ENCODE data around the gene NSMF.
A peak's percentile ranks its signal among the peaks of the same experiment; 100 is the strongest.

NSMF gene

DNA sequence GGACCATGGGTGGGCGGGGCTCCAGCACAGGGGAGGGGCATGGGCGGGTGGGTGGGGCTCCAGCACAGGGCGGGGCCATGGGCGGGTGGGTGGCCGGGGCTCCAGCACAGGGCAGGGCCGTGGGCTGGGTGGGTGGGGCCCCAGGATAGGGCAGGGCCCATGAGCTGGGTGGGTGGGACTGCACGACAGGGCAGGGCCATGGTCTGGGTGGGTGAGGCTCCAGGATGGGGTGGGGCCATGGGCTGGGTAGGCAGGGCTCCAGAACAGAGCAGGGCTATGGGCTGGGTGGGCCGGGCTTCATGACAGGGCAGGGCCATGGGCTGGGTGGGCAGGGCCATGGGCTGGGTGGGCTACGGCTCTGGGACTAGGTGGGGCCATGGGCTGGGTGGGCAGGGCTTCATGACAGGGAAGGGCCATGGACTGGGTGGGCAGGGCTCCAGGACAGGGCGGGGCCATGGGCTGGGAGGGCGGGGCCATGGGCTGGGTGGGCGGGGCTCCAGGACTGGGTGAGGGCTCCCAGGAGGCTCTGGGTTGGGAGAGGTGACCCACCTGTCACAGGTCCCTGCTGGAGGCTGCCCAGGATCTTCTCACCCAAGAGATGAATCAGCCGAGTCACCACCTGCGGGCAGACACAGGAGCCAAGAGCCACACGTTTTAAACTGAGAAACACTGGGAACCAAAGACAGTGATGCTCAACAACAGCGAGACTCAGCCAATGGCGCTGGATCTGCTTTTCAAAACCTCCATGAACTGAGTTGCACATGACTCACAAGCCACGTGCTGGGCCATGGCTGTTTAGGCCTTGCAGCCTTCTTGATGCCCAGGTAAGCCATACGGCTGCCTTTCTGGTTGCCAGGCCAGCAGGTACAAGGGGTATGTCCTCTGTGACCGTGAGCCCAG lies 33.6 kb upstream of the NSMF start:
- peak in 1 of 58 donors; percentile 38 for DNase-seq

DNA sequence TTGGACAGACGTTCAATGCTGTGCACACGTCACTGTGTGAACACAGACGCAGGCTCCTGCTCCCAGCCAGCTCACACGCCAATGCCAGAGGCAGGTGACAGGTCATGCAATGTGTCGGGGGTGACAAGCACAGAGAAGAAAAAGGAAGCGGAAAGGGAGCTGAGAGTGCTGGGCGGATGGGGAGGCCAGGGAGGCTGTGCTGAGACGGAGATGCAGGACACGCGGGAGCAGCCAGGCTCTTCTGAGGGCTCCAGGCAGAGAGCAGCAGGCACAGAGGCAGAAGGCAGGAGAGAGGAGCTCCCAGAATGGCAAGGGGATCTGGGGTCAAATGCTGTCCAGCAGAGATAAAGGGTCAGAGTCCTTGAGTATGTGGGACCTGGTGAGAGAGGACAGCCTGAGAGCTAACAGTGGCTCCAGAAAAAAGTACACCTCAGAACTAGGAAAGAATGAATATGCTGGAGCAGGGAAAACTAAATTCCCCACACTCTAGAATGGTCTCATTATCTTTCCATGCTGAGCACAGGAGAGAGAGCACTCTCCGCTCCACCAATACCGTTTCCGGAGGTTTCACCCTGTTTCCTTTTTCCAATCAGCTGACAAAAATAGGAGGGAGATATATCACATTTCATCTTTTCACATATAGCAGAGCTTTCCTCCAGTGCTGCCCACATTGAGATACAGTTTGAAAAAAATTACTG lies 32.8 kb upstream of the NSMF start:
- no peak for DNase-seq

DNA sequence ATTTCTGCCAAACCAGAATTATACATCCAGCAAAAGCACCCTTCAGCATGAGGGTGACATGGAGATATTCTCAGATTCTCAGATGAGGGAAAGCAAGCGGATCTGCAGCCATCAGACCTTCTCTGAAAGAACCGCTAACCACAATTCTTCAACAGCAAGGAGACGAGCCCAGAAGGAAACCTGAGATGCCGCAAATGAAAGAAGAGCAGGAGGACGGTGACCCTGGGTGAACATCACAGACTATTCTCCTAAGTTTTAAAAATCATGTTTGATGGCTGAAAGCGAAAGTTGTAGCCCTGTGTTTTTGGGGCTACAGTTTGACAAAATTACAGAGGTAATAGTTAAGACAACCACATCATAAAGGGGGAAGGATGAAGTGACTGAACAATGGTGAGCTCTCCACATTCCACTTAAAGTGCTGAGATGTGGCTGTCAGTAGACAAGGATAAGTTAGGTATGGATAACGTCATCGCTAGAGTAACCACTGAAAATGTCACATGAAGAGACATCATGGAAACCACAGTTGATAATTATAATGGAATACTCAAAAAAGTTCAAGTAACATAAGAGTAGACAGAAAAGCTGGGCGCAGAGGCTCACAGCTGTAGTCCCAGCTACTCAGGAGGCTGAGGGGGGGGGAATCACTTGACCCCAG lies 31.5 kb upstream of the NSMF start:
- DNase-seq, result no peak

DNA sequence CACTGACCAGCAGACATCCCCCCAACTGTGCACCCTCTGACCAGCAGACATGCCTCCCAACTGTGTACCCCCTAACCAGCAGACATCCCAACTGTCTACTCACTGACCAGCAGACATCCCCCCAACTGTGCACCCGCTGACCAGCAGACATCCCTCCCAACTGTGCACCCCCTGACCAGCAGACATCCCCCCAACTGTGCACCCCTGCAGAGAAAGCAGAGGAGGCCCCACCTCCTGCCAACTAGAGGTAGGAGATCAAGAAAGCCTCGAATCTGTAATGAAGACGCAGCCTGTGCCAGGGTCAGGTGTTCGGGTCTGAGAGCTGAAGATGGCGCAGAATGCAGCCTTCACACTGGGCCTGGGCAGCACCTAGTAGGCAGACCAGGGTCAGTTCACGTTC lies 29.8 kb upstream of the NSMF start:
- DNase-seq, result no peak

DNA sequence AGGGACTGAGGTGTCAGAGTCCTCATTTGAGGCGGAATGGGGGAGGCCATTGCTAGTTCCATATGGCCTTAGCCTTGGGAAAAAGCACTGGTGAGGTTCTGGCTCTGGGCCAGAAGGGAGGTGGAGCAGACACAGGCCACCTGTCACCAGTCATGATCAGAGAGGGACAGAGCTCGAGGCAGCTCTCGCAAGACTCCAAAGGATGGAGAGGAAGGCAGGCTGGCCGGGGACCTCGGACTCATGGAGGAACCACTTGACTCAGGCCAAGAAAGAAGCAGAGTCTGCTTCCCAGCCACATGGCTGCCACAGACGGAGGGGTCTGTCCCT lies 29.2 kb upstream of the NSMF start:
- no peak for DNase-seq

DNA sequence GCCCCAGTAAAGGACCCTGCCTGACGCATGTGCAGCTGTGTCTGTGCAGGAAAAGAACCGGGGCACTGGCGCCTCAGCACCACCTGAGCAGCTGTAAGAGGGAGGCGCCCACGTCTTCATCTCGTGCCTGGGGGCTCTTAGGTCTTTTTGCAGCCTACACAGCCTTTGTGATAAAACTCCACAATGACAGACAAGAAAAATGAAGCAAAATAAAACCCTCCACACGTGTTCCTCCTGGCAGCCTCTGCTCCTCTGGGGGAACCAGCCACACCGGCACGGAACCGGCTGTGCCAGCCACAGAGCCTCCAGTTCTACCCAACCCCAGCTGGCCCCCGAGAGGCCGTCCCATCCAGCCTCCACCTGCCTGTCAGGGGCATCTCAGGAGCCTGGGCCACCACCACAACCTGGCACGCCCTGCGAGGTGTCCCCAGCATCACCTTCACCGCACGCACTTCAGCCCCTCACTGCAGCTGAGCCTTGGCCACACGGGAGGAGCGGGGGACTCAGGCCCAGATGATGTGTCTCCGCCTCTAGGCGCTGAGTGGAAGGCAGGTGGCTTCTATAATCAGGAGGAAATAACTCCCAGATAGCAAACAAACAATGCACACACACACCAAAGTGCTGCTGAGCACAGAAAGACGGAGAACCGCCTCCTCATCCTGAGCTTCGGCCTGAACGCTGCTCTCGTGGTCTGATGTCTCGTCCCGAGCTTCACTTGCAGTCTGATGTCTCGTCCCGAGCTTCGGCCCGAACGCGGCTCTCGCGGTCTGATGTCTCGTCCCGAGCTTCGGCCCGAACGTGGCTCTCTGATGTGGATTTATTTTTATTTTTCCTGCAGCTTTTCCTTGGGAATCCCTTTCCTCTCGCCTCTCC lies 28.6 kb upstream of the NSMF start:
- no peak for DNase-seq

DNA sequence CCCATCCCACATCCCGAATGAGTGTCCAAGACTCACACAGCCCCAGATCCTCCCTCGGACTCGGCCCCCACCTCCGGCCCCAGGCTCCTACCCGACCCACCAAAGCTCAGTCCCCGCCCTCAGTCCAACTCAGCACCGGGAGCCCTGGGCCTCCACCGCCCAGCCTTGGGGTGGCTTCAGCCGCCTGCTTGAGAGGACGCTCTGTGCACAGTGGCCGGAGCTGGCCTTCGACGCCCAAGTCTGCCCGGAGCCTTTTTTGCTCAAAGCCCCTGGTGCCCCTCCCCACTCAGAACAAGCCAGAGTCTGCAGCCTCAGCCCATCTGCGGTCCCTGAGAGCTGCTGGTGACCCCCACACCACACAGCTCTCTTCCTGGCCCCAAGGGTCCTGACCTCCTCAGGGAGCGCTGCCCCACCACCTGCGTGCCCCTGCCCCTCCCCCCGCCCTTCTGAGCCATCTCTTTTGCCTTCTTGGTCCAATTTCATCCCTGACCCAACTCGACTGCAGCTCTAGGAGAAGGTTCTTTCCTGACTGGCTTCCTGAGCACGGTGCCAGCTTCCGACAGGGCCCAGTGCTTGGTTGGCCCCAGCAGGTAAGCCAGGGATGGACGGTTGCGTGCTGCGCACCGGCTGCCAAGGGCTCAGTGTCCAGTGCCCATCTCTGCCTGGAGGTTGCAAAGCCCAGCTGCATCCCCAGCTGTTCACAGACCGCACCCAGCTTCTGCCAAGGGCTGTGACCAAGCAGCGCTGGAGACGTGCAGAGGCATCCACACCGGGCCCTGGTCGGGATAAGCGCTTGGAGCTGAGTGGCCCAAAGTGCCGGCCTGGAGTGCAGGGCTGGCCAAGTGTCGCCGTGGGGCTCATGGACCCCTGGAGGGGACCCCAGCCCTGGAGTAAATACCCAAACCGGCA lies 27.7 kb upstream of the NSMF start:
- no peak for DNase-seq

DNA sequence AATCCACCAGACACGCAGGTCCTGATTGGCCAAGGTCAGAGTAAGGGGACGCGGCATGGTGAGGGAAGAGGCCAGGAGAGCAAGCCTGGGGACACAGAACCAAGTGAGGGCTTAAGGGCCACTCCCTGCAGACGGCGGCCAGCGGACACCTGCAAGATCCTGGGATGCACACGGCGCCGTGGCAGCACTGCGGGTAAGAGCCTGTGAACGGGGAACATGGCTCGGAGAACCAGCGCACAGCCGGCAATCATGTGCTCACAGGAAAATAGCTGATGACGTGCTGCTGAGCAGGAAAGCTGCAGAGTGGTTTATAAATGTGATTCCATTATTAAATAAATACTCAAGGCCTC lies 27.0 kb upstream of the NSMF start:
- no peak for DNase-seq

DNA sequence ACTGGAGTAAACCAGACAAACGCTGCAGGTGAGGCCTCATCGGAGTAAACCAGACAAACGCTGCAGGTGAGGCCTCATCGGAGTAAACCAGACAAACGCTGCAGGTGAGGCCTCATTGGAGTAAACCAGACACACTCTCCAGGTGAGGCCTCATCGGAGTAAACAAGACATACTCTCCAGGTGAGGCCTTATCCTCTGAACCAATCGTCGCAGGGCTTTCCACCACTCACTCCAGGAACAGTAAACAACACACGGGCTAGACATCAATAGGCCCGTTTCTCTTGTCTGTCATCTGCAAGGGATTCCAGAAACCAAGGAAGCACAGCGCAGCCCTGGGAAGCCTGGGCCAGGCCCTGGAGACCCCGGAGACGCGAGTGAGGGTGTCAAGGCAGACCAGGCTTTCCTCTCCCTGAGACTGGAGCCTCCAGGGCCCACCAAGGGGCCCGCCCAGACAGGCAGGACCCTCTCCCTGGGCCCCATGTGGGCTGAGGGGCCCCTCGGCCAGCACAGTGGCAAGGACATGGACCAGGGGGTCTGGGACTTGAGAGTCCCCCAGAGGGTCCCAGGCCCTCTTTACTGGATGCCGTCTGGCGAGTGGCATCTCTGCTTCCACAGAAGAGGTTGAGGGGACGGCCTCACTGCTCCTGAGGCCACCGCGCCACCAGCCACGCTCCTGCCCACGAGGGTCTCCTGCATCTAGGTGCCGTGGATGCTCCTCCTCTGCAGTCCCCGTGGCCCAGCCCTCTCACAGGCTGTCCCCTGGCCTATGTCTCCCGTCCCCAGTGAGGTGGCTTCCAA lies 26.4 kb upstream of the NSMF start:
- no peak for DNase-seq

DNA sequence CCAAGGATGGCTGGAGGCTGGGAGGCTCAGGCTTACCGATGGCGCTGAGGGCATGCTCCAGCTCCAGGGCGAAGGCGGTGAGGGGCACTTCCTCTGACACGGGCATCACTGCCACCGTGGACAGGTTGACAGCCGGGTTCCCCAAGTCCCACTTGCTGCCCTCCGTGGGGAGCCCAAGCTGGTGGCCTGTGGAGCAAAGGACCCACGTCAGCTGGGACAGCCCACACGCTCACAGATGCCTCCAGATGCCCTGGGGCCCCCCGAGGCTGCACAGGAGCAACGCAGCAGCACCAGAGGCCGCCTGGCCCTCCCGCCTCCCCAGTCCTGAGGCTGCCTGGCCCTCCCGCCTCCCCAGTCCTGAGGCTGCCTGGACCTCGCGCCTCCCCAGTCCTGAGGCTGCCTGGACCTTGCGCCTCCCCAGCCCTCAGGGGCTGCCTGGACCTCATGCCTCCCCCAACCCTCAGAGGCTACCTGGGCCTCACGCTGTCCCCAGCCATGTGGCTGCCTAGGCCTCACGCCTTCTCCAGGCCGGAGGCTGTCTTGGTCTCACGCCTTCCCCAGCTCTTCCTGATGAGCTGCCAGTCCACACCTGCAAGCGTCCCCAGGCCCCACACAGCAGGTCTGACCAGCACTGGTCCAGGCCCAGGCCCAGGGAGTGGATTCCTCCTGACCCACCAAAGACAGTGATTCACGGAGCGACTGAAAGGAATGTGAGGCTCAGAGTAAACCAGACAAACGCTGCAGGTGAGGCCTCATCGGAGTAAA lies 25.6 kb upstream of the NSMF start:
- no peak for DNase-seq

DNA sequence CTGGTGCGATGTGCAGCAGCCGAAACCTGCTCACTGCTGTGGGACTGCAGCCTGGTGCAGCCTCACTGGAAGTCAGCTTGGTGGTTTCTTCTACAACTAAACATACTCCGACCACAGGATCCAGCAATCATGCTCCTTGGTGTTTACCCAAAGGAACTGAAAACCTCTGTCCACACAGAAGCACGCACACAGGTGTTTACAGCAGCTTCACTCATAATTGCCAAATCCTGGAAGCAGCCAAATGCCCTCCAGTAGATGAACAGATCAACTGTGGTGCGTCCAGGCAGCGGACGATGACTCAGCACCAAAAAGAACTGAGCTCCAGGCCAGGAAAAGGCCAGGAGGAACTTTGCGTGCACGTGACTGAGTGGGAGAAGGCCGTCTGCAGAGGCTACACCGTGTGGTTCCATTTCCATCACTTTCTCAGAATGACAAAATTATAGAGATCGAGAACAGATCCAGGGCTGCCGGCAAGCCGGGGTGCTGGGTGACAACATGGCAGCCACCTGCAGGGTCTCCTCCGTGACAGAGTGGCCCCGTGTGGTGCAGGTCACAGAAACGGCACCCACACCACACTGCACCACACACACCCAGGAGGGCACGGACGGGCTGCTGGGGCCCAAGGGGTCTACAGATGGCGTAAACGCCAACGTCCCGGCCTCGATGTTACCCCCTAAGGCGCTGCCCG lies 23.1 kb upstream of the NSMF start:
- DNase-seq, result peak in 8 of 58 donors; percentile 15 to 61 (median 26)

DNA sequence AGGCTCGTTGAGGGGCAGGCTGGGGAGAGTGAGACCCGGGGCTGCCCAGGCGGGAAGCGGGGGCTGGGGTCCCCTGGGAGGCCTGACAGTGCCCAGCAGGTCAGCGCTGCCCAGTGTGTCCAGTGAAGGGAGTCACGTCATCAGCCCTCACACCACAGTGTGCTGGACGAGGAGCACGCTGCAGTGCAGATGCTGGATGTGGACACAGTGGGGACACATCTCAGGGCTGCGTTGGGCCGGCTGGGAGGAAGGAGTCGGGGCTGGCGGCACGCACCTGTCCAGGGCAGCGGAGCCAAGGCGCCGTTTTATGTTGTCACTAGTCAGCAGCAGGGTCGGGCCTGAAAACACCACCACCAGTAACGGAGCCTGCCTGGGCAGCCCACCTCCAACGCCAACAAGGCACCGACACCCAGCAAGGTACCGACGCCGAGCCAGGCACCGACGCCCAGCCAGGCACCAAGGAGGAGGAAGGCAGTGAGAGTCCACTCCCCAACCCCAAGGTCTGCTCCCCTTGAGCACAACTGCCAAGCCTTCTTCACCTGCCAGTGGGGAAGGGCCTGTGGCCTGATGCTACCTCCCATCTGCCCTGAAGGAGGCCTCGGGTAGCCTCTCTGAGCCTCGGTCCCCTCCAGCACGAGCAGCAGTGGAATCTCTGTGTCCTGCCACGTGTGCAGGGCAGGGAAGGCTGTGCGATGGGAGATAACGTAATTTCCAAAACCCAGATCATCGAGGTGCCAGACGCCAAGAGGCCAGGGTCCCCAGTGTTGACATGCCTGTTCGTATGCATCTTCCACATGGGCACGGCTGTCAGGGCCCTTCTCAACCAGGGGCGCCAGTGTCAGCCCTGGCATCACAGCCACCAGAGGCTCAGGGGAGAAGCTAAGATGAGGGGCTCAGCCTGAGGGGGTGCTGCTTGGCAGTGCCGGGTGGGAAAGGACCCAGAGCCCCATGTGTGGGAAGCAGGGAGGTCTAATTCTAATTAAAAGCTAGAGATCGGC lies 21.9 kb upstream of the NSMF start:
- no peak for DNase-seq

DNA sequence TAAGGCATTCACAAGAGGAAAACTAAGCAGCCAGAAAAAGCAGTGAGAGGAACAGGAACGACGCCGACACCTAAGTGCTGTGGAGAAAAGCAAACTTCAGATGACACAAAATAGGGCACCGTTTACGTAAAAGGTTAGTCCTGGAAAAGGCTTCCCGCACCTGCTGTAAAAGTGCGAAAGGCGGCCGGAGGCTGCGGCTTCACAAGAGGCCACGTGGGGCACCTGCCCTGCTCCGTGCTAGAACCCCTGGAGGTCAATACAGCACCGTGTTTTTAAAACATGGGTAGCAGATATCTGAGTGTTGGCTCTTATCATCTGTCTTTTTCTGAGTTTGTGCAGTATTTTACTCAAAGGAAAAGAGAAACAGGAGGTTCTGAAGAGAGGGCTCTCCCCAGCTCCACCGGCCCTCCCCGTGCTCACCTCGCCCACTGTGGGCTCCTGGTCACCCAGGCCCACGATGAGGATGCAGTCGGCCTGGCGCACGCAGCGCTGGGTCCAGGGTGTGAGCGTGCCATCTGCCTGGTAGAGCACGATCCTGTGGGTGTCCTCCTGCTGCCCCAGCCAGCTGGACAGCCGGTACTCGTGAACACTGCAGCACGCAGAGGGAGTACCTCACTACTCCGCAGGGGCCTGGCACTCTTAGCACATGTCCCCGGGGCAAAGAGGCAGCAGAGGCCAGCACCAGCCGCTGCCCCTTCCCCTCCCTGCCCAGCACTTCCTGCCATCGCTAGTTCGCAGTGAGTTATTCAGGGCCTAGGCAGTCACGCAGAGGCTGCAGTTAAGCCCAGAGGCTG lies 21.0 kb upstream of the NSMF start:
- DNase-seq, result no peak

DNA sequence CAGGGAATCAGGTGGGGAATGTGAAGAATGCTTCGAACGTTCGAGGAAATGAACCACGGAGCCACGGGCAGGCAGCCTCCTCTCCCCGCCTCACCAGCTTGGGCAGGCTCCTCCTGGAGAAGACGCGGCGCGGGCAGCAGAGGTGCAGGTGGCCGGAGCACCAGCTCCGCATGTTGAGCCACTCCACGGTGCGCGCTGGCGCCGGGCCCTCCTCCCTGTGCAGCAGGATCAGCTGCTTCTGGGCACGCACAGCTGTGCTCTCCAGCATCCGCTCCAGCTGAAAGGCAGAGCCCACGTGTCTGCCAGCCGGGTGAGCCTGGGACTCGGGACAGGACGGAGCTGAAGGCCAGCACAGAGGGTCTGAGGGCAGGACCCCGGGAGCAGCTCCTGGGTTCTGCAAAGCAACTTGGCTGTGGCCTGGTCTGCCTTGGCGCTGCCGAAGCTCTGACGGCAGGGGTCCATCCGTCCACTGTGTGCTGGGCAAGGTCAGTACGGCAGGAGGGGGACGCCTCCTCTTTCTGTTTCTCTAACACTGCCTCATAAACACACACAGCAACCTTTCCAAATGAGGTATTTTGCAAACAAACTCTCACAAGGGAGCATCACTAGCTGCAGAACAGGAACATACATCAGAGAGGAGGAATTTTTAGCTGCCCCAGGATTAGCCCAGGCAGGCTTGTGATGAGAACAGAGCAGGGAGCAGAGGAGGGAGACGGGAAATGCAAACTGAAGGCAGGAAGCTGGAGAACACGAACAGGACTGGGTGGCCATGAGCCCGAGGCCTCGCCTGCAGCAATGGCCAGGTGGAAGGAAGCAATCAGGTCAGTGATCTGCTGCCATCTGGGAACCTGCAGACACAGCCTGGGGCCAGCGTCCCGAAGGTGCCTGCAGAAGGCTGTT lies 20.1 kb upstream of the NSMF start:
- peak in 16 of 58 donors; percentile 19 to 63 (median 38) for DNase-seq

DNA sequence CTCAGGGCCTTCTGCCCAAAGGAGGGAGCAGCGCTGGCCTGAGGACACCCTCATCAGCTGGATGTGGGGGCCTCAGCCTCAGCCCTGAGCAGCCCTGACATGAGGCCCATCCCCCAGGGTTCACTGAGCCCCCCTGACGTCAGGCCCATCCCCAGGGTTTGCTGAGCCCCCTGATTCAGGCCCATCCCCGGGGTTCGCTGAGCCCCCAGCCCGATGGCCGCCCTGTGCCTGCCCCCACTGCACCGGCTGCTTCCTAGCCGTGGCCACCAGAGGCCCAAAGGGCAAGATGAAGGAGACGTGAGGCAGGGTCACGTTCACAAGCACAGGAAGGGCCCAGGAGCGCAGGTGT lies 19.5 kb upstream of the NSMF start:
- no peak for DNase-seq

All from anterior cingulate cortex (tissue), 58 donors.